Endodermal cell (in vitro differentiated cells): ENCODE data around the gene SERPINE2. TPM values are rescaled to one million over a fixed set of nuclear protein-coding genes. Genes with fewer than 3 reads are reported as not detected.

ENCODE experiments used
- DNase-seq: peaks from one replicate; pipeline ENCODE4 v3.0.0-alpha.2; 2017
- H3K27ac ChIP-seq: 2 replicates; pipeline ENCODE4 v1.5.1; 2013; ENCODE audit warnings: mild to moderate bottlenecking, low read depth, low read length, moderate library complexity
- H3K27me3 ChIP-seq: 2 replicates; pipeline ENCODE4 v1.6.1; 2013; ENCODE audit warnings: mild to moderate bottlenecking, low read length, moderate library complexity; ENCODE audit not compliant: insufficient read depth, control insufficient read depth, poor library complexity, severe bottlenecking
- H3K36me3 ChIP-seq: 2 replicates; pipeline ENCODE4 v1.7.0; 2013; ENCODE audit warnings: mild to moderate bottlenecking, low read length, moderate library complexity; ENCODE audit not compliant: control insufficient read depth, insufficient read depth
- H3K4me1 ChIP-seq: one replicate; pipeline ENCODE4 v1.7.0; 2013; ENCODE audit warnings: low read length; ENCODE audit not compliant: control insufficient read depth, insufficient read depth
- H3K4me3 ChIP-seq: 2 replicates; pipeline ENCODE4 v1.5.1; 2013; ENCODE audit warnings: mild to moderate bottlenecking, low read length, moderate library complexity
- H3K9ac ChIP-seq: 2 replicates; pipeline ENCODE4 v1.6.1; 2013; ENCODE audit warnings: mild to moderate bottlenecking, low read length, moderate library complexity; ENCODE audit not compliant: poor library complexity, severe bottlenecking; ENCODE audit errors: extremely low read depth
- H3K9me3 ChIP-seq: 2 replicates; pipeline ENCODE4 v1.6.1; 2013; ENCODE audit warnings: mild to moderate bottlenecking, low read length, moderate library complexity; ENCODE audit not compliant: control insufficient read depth
- H3K27ac Mint-ChIP-seq: 2 replicates; pipeline ENCODE4 v1.8.0; 2020; ENCODE audit warnings: mixed read lengths
- H3K27me3 Mint-ChIP-seq: 2 replicates; pipeline ENCODE4 v1.8.0; 2021; ENCODE audit warnings: mild to moderate bottlenecking, mixed read lengths; ENCODE audit not compliant: insufficient read depth
- H3K36me3 Mint-ChIP-seq: 2 replicates; pipeline ENCODE4 v1.8.0; 2020; ENCODE audit warnings: low read depth, mixed read lengths
- H3K4me1 Mint-ChIP-seq: 2 replicates; pipeline ENCODE4 v1.8.0; 2020; ENCODE audit warnings: mixed read lengths
- H3K4me3 Mint-ChIP-seq: 2 replicates; pipeline ENCODE4 v1.8.0; 2020; ENCODE audit warnings: mild to moderate bottlenecking, moderate library complexity, mixed read lengths
- H3K9me3 Mint-ChIP-seq: 2 replicates; pipeline ENCODE4 v1.8.0; 2020; ENCODE audit warnings: mild to moderate bottlenecking, mixed read lengths
- WGBS, 2 experiments: methylation state at CpG; one replicate each; pipeline versions ENCODE4 v1.1.5 to v1.1.7; 2013; ENCODE audit warnings: missing lambda C conversion rate in 2 of 2, mixed read lengths in 1 of 2; ENCODE audit not compliant: insufficient coverage in 1 of 2, insufficient read length in 1 of 2; 5-methylcytosine and 5-hydroxymethylcytosine counted together
- total RNA-seq, 2 donors: library from RNA; stranded (reverse); fragmentation: NEBNext Ultra II Directional in 1 of 2; extraction: Animal tissue kit (Norgen Biotek cat#: 25700) in 1 of 2; gene quantifications; 2 replicates in 1 of 2; 3 replicates in 1 of 2; pipeline ENCODE4 v1.2.1, GENCODE V29; 2021
- TF ChIP-seq, protein P1 (sequence below): fragments of 200-600 bp; sonication (generic); conservative IDR thresholded peaks from 2 replicates; pipeline ENCODE4 v1.5.0; 2021; ENCODE audit warnings: antibody characterized with exemption, mild to moderate bottlenecking

The SERPINE2 gene
- total RNA-seq, 2 donors from 2014 or later = 257 to 386 TPM

DNA sequence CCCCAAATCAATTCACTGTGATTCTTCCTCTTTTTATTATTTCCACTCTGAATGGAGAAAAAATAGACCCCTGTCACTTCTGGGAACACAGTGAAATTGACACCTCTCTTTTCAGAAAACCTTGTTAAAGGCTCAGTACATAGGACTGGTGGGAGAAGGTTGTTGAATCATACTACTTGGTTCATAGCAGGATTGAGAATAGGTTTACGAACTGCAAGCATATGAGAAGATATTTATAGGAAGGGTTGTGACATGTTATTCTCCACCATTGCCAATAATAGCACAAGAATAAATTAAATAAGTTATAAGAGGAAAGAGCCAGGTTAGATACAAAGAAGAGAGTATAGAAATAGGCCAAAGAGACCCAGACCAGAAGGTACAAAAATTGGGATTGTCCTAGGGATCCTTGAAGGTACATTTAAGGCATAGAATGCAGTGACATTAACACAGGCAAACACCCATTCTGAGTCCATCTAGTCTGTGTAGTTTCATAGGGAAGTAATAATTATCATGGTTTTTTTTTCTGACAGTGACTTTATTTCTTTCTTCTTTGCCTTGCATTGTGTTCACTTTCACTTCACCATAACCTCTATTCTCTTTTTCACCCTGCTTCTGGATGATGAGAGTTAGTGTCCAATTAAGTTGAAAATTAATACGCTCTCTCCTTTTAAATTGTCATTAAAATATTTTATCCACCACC is 21.8 kb upstream of the SERPINE2 start:
- H3K27me3 Mint-ChIP-seq = no peaks in the 10 kb centered on the region
- DNase-seq = no peak
- TF ChIP-seq, protein P1, sequence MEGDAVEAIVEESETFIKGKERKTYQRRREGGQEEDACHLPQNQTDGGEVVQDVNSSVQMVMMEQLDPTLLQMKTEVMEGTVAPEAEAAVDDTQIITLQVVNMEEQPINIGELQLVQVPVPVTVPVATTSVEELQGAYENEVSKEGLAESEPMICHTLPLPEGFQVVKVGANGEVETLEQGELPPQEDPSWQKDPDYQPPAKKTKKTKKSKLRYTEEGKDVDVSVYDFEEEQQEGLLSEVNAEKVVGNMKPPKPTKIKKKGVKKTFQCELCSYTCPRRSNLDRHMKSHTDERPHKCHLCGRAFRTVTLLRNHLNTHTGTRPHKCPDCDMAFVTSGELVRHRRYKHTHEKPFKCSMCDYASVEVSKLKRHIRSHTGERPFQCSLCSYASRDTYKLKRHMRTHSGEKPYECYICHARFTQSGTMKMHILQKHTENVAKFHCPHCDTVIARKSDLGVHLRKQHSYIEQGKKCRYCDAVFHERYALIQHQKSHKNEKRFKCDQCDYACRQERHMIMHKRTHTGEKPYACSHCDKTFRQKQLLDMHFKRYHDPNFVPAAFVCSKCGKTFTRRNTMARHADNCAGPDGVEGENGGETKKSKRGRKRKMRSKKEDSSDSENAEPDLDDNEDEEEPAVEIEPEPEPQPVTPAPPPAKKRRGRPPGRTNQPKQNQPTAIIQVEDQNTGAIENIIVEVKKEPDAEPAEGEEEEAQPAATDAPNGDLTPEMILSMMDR = no peak

DNA sequence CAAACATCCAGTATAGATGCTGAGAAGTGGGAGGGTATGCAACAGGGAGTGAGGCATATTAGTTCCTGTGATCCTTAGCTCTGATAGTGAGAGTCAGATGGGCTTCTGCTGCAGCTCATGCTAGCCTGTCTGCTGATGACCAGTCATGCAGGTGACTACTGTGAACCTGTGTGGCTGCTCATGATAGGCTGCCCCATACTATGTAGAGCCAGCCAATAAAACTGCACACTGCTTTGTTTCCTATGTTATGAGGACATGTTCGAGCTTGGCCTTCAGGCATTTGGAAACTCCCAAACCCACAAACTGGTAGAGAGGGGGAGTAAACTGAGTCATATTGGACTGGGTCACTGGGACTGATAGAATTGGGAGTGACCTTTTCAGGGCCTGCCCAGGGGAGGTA is 20.1 kb upstream of the SERPINE2 start:
- no peak overlapping the region for H3K27ac Mint-ChIP-seq
- no peak for DNase-seq
- Histone ChIP-seq H3K4me1 (no peaks in the 10 kb centered on the region), H3K27me3 (no peaks in the 10 kb centered on the region), H3K36me3 (no peaks in the 10 kb centered on the region), H3K27ac (no peak overlapping the region), H3K4me3 (no peak overlapping the region), H3K9ac (no peak overlapping the region), H3K9me3 (peaks cover 26% of the 10 kb centered on the region)
- H3K36me3 Mint-ChIP-seq = no peaks in the 10 kb centered on the region
- no peaks in the 10 kb centered on the region for H3K27me3 Mint-ChIP-seq
- TF ChIP-seq, protein P1 = no peak
- peaks cover 10% of the 10 kb centered on the region for H3K4me1 Mint-ChIP-seq
- WGBS, 2 experiments = 83% methylated on average over 1 of the region's 1 CpG; no CpG with 5 or more reads in 1 of the 2 experiments
- no peak overlapping the region for H3K4me3 Mint-ChIP-seq
- H3K9me3 Mint-ChIP-seq = peaks cover 29% of the 10 kb centered on the region

More for the DNA sequence above, 21.8 kb upstream of the SERPINE2 start:
- Histone ChIP-seq H3K27me3 (no peaks in the 10 kb centered on the region), H3K36me3 (no peaks in the 10 kb centered on the region), H3K27ac (no peak overlapping the region), H3K4me3 (no peak overlapping the region), H3K9me3 (peaks cover 12% of the 10 kb centered on the region), H3K4me1 (no peaks in the 10 kb centered on the region), H3K9ac (no peak overlapping the region)
- no peak overlapping the region for H3K27ac Mint-ChIP-seq
- peaks cover 10% of the 10 kb centered on the region for H3K4me1 Mint-ChIP-seq
- no peaks in the 10 kb centered on the region for H3K36me3 Mint-ChIP-seq
- H3K4me3 Mint-ChIP-seq = no peak overlapping the region
- peaks cover 18% of the 10 kb centered on the region for H3K9me3 Mint-ChIP-seq
- WGBS, 2 experiments = 83% methylated on average over 1 of the region's 2 CpGs; no CpG with 5 or more reads in 1 of the 2 experiments

DNA sequence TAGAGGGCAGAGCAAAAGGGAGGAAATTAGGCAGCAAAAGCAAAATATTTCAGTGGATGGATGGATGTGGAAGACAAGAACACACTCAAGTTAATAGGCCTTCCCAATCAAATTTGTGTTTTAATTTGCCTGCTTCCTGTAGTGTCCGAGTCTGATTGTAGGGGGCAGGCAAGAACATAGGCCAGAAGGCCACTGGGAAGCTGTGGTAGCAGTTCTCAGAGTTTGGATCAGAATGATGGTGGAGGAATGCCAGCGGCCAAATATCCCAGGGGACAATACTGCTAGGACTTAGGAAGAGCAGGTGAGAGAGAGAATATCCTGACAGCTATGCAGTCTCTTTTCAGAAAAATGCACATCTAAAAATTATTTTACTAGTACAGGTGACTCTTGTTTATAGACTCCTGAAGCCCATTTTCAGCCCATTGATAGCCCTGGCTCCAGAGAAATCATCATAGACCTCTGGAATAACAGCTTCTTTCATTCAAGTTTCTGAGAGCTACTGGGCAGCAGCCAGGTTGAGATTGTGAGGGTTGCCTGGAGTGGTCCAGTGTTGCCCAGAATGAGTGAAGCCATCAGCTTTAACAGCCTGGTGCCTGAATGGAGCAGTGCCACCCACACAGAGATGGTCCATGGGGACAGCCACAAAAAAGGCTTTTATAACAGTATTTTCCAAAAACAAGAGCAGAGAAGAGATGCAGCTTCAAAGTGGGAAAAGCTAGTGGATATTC is 19.1 kb upstream of the SERPINE2 start:
- no peaks in the 10 kb centered on the region for H3K36me3 Mint-ChIP-seq
- TF ChIP-seq, protein P1 = peak; percentile 57
- H3K27ac Mint-ChIP-seq = no peak overlapping the region
- no peaks in the 10 kb centered on the region for H3K4me1 ChIP-seq
- H3K4me1 Mint-ChIP-seq = peaks cover 10% of the 10 kb centered on the region
- peaks cover 32% of the 10 kb centered on the region for H3K9me3 Mint-ChIP-seq
- H3K27ac ChIP-seq = no peak overlapping the region
- no peaks in the 10 kb centered on the region for H3K27me3 ChIP-seq
- no peak for DNase-seq
- no peak overlapping the region for H3K9ac ChIP-seq
- H3K4me3 ChIP-seq = no peak overlapping the region
- H3K4me3 Mint-ChIP-seq = no peak overlapping the region
- H3K27me3 Mint-ChIP-seq = no peaks in the 10 kb centered on the region
- no peaks in the 10 kb centered on the region for H3K36me3 ChIP-seq
- WGBS, 2 experiments = 90 to 100% methylated on average over 2 of the region's 2 CpGs
- H3K9me3 ChIP-seq = peaks cover 26% of the 10 kb centered on the region
